HEK293 (cell line): Measurements from ENCODE around the gene FLRT1.

Experiments used
- BCL6B ChIP-seq: fragments of 450-650 bp; formaldehyde crosslinking; IDR thresholded peaks from 2 replicates; pipeline ENCODE4 v1.5.1; 2017; ENCODE audit warnings: missing biosample characterization, missing genetic modification characterization
- FEZF1 ChIP-seq: fragments of 450-650 bp; formaldehyde crosslinking; IDR thresholded peaks from 2 replicates; pipeline ENCODE4 v1.5.1; 2016; ENCODE audit warnings: missing biosample characterization, missing genetic modification characterization
- GLIS1 ChIP-seq: fragments of 450-650 bp; formaldehyde crosslinking; IDR thresholded peaks from 2 replicates; pipeline ENCODE4 v1.5.1; 2016; ENCODE audit warnings: missing biosample characterization, missing genetic modification characterization
- KLF7 ChIP-seq: fragments of 450-650 bp; formaldehyde crosslinking; IDR thresholded peaks from 2 replicates; pipeline ENCODE4 v1.5.1; 2016; ENCODE audit warnings: missing biosample characterization, missing genetic modification characterization, borderline replicate concordance
- REST ChIP-seq: fragments of 450-650 bp; formaldehyde crosslinking; IDR thresholded peaks from 2 replicates; pipeline ENCODE4 v1.5.1; 2016; ENCODE audit warnings: missing biosample characterization, missing genetic modification characterization
- YY1 ChIP-seq: fragments of 450-650 bp; formaldehyde crosslinking; IDR thresholded peaks from 2 replicates; pipeline ENCODE4 v1.5.1; 2018; ENCODE audit warnings: missing biosample characterization, missing genetic modification characterization
- YY2 ChIP-seq: fragments of 450-650 bp; formaldehyde crosslinking; IDR thresholded peaks from 2 replicates; pipeline ENCODE4 v1.5.1; 2016; ENCODE audit warnings: missing biosample characterization, missing genetic modification characterization
- ZBTB8A ChIP-seq: fragments of 450-650 bp; formaldehyde crosslinking; IDR thresholded peaks from 2 replicates; pipeline ENCODE4 v1.5.1; 2016; ENCODE audit warnings: missing biosample characterization, missing genetic modification characterization
- ZIC2 ChIP-seq: fragments of 450-650 bp; formaldehyde crosslinking; IDR thresholded peaks from 2 replicates; pipeline ENCODE4 v1.5.1; 2016; ENCODE audit warnings: missing biosample characterization, missing genetic modification characterization
- ZNF121 ChIP-seq: fragments of 450-650 bp; formaldehyde crosslinking; IDR thresholded peaks from 2 replicates; pipeline ENCODE4 v1.5.1; 2016; ENCODE audit warnings: missing biosample characterization, missing genetic modification characterization
- ZNF155 ChIP-seq: fragments of 450-650 bp; formaldehyde crosslinking; IDR thresholded peaks from 2 replicates; pipeline ENCODE4 v1.5.1; 2016; ENCODE audit warnings: missing biosample characterization, missing genetic modification characterization
- ZNF157 ChIP-seq: fragments of 450-650 bp; formaldehyde crosslinking; IDR thresholded peaks from 2 replicates; pipeline ENCODE4 v1.5.1; 2016; ENCODE audit warnings: missing biosample characterization, missing genetic modification characterization
- ZNF473 ChIP-seq: fragments of 450-650 bp; formaldehyde crosslinking; IDR thresholded peaks from 2 replicates; pipeline ENCODE4 v1.5.1; 2017; ENCODE audit warnings: missing biosample characterization, missing genetic modification characterization
- ZNF48 ChIP-seq: fragments of 450-650 bp; formaldehyde crosslinking; IDR thresholded peaks from 2 replicates; pipeline ENCODE4 v1.5.1; 2016; ENCODE audit warnings: missing biosample characterization, missing genetic modification characterization
- ZNF518A ChIP-seq: fragments of 450-650 bp; formaldehyde crosslinking; conservative IDR thresholded peaks from 2 replicates; pipeline ENCODE4 v1.5.1; 2016; ENCODE audit warnings: low read depth, missing biosample characterization, missing genetic modification characterization
- ZNF654 ChIP-seq: fragments of 450-650 bp; formaldehyde crosslinking; IDR thresholded peaks from 2 replicates; pipeline ENCODE4 v1.5.1; 2016; ENCODE audit warnings: low read depth, missing biosample characterization, missing genetic modification characterization
- ZNF658 ChIP-seq: fragments of 450-650 bp; formaldehyde crosslinking; IDR thresholded peaks from 2 replicates; pipeline ENCODE4; 2016; ENCODE audit warnings: missing biosample characterization, missing genetic modification characterization
- ZNF660 ChIP-seq: fragments of 450-650 bp; IDR thresholded peaks from 2 replicates; pipeline ENCODE4 v1.5.1; 2018; ENCODE audit warnings: missing biosample characterization, mild to moderate bottlenecking, missing genetic modification characterization
- ZNF677 ChIP-seq: fragments of 450-650 bp; IDR thresholded peaks from 2 replicates; pipeline ENCODE4 v1.5.0; 2018; ENCODE audit warnings: missing biosample characterization, mild to moderate bottlenecking, missing genetic modification characterization, moderate library complexity
- ZNF747 ChIP-seq: fragments of 450-650 bp; formaldehyde crosslinking; IDR thresholded peaks from 2 replicates; pipeline ENCODE4 v1.5.1; 2016; ENCODE audit warnings: missing biosample characterization, missing genetic modification characterization
- ZNF76 ChIP-seq: fragments of 450-650 bp; formaldehyde crosslinking; IDR thresholded peaks from 2 replicates; pipeline ENCODE4; 2016; ENCODE audit warnings: low read depth, missing biosample characterization, missing genetic modification characterization, borderline replicate concordance
- ZNF791 ChIP-seq: fragments of 450-650 bp; formaldehyde crosslinking; IDR thresholded peaks from 2 replicates; pipeline ENCODE4 v1.5.1; 2016; ENCODE audit warnings: missing biosample characterization, missing genetic modification characterization
- ZSCAN23 ChIP-seq: fragments of 450-650 bp; formaldehyde crosslinking; IDR thresholded peaks from 2 replicates; pipeline ENCODE4 v1.5.1; 2016; ENCODE audit warnings: missing biosample characterization, missing genetic modification characterization
- ZSCAN30 ChIP-seq: fragments of 450-650 bp; IDR thresholded peaks from 2 replicates; pipeline ENCODE4 v1.5.1; 2018; ENCODE audit warnings: missing biosample characterization, mild to moderate bottlenecking, missing genetic modification characterization, moderate library complexity
- TF ChIP-seq, protein P1 (sequence below): fragments of 450-650 bp; formaldehyde crosslinking; IDR thresholded peaks from 2 replicates; pipeline ENCODE4 v1.5.1; 2016; ENCODE audit warnings: missing biosample characterization, missing genetic modification characterization
- TF ChIP-seq, protein P2 (sequence below): sonication (generic); formaldehyde crosslinking; IDR thresholded peaks from 2 replicates; pipeline ENCODE4 v1.8.1; 2022; ENCODE audit warnings: mild to moderate bottlenecking, moderate library complexity, missing genetic modification reagents
- TF ChIP-seq, protein P3 (sequence below): fragments of 450-650 bp; formaldehyde crosslinking; IDR thresholded peaks from 2 replicates; pipeline ENCODE4 v1.5.1; 2017; ENCODE audit warnings: missing biosample characterization, missing genetic modification characterization

FLRT1 gene

DNA sequence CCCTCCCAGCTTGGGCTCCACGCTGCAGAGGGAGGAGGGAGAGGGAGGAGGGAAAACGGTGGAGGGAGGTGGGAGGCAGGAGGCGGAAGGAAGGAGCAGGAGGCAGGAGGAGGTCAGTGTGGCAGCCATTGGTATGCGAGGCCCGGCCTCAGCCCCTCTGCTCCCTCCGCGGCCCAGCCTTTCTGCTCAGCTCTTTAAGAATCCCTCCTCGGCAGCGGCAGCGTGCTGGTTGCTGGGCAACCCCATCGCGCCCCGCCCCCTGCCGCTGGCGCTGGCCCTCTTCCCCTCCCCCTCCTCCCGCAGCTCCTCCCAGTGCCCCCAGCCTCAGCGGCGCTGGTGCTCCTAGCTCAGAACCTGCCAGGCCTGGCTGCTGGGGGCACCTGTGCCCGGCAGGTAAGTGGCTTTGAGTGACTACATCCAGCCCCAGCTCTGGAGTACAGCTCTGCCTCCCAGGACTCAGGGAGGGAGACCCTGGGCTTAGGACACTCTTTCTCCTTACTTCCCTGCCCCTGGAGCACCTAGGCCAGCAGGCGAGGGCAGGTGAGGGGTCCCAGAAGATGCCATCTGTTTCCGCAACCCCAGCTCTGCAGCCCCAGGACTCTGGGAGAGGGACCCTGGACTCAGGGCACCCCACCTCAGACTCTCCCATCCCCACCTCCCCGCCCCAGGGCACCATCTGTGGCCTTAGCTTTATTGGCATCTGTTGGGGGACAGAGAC is 7.2 kb upstream of the FLRT1 start (continued):
- TF ChIP-seq ZBTB8A (tag by site-specific recombination), result no peak
- TF ChIP-seq ZNF658 (tag by site-specific recombination), result no peak
- TF ChIP-seq, protein P1, sequence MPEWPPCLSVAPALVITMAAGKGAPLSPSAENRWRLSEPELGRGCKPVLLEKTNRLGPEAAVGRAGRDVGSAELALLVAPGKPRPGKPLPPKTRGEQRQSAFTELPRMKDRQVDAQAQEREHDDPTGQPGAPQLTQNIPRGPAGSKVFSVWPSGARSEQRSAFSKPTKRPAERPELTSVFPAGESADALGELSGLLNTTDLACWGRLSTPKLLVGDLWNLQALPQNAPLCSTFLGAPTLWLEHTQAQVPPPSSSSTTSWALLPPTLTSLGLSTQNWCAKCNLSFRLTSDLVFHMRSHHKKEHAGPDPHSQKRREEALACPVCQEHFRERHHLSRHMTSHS, result no peak
- TF ChIP-seq ZIC2 (tag by site-specific recombination), result no peak
- TF ChIP-seq, protein P2, sequence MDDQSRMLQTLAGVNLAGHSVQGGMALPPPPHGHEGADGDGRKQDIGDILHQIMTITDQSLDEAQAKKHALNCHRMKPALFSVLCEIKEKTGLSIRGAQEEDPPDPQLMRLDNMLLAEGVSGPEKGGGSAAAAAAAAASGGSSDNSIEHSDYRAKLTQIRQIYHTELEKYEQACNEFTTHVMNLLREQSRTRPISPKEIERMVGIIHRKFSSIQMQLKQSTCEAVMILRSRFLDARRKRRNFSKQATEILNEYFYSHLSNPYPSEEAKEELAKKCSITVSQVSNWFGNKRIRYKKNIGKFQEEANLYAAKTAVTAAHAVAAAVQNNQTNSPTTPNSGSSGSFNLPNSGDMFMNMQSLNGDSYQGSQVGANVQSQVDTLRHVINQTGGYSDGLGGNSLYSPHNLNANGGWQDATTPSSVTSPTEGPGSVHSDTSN (CRISPR knock-in tag), result no peak
- TF ChIP-seq ZNF121 (tag by site-specific recombination), result no peak
- no peak for TF ChIP-seq FEZF1
- TF ChIP-seq ZNF518A (tag by site-specific recombination), result no peak
- TF ChIP-seq GLIS1 (tag by site-specific recombination), result peak; percentile 38; the same call in 1 of the 2 replicates
- TF ChIP-seq ZNF473 (tag by site-specific recombination), result no peak
- no peak for TF ChIP-seq ZNF157 (tag by site-specific recombination)
- no peak for TF ChIP-seq REST (tag by site-specific recombination)
- no peak for TF ChIP-seq ZNF76 (tag by site-specific recombination)
- no peak for TF ChIP-seq ZNF654 (tag by site-specific recombination)
- no peak for TF ChIP-seq ZNF677 (tag by site-specific recombination)
- TF ChIP-seq ZSCAN23 (tag by site-specific recombination), result no peak
- TF ChIP-seq YY1 (tag by site-specific recombination), result no peak
- TF ChIP-seq BCL6B (tag by site-specific recombination), result 0 out of 2 replicates have a peak, but pooled peaks have one; percentile 13
- TF ChIP-seq ZNF155 (tag by site-specific recombination), result no peak
- TF ChIP-seq YY2 (tag by site-specific recombination), result no peak
- no peak for TF ChIP-seq ZNF747 (tag by site-specific recombination)
- TF ChIP-seq ZNF660 (tag by site-specific recombination), result no peak
- TF ChIP-seq ZNF48, result no peak
- TF ChIP-seq KLF7 (tag by site-specific recombination), result no peak
- TF ChIP-seq, protein P3, sequence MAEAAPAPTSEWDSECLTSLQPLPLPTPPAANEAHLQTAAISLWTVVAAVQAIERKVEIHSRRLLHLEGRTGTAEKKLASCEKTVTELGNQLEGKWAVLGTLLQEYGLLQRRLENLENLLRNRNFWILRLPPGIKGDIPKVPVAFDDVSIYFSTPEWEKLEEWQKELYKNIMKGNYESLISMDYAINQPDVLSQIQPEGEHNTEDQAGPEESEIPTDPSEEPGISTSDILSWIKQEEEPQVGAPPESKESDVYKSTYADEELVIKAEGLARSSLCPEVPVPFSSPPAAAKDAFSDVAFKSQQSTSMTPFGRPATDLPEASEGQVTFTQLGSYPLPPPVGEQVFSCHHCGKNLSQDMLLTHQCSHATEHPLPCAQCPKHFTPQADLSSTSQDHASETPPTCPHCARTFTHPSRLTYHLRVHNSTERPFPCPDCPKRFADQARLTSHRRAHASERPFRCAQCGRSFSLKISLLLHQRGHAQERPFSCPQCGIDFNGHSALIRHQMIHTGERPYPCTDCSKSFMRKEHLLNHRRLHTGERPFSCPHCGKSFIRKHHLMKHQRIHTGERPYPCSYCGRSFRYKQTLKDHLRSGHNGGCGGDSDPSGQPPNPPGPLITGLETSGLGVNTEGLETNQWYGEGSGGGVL (tag by site-specific recombination), result peak; percentile 72
- TF ChIP-seq ZSCAN30, result no peak
- no peak for TF ChIP-seq ZNF791 (tag by site-specific recombination)
